T-helper 2 cell (primary cell): ENCODE data around the gene VMP1.
"Not testable (repeated sequence)": the region's sequence is repeated elsewhere in the genome, so short reads cannot be mapped to it uniquely, and the experiment has no call there.

Experiments used
- DNase-seq, 5 experiments: peaks; one replicate each; pipeline versions ENCODE4 v3.0.0 to v3.0.0-alpha.2; 2012 to 2022

Gene VMP1

DNA sequence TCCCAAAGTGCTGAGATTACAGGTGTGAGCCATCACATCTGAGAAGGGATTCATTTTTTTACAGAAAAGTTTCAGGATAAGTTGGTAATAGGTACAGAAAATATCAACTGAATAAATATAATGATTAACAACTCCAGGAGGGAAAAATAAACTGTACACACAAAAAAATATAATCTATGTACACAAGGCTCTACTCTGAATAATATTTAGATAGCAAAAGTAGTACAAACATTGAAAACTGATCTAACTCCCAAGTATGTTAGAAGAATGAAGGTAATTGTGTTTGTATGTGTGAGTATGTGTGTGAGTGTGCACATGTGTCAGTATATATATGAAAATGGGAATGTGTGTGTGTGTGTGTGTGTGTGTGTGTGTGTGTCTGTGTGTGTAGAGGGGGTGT, 164.9 kb downstream of the VMP1 start:
- DNase-seq, result no peak

DNA sequence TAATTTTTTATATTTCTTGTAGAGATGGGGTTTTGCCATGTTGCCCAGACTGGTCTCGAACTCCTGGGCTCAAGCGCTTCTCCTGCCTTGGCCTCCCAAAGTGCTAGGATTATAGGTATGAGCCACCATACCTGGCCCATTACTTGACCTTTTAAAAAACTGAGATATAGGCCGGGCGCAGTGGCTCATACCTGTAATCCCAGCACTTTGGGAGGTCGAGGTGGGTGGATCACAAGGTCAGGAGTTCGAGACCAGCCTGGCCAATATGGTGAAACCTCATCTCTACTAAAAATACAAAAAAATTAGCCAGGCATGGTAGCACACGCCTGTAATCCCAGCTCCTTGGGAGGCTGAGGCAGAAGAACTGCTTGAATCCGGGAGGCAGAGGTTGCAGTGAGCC, 166.0 kb downstream of the VMP1 start:
- DNase-seq, result not testable (repeated sequence)

DNA sequence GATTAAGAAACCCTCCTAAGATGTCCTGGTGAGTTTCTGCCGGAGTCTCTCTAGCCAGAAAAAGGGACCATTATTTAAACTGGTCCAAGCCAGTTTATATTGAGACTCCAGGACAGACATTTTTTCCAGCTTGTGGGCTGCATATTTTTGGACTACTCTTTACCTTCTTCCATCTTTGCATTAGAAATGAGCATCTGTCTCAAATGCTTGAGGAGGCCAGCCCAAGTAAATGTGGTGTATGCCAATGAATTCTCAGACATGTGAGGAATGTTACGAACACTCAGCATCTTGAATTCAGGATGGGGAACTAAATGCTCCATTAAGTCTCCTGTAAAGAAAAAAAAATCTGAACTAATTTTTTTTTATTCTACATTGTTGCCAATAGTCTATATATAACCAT, 166.9 kb downstream of the VMP1 start:
- DNase-seq, result no peak

DNA sequence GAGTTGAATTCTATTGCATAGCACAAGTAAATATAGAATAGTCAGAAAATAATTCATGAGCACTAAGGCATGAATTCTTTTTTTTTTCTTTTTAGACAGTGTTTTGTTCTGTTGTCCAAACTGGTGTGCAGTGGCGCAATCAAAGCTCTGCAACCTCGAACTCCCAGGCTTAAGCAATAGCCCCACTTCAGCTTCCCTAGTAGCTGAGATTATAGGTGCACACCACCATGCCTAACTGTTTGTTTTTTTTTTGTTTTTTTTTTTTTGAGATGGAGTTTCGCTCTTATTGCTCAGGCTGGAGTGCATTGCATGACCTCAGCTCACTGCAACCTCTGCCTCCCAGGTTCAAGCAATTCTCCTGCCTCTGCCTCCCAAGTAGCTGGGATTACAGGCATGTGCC, 168.7 kb downstream of the VMP1 start:
- no peak for DNase-seq

DNA sequence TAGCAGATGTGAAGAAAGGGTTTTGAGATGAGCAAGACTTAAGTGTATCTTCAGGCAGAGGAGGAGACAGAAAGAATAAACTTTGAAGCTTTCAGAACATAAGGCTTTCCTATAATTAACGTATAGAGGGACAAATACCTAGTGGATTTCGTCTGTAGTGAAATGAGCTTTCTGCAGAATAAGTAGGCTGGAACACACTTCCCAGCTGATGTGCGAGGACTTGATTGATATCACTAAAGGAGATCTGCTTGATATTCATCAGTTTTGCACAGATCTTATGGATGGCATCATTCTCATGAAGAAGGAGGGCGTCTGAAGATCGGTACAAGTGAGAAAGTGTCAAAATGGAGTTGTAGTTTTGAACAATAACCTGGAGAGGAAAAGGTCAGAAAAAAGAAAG, 170.5 kb downstream of the VMP1 start:
- no peak for DNase-seq

DNA sequence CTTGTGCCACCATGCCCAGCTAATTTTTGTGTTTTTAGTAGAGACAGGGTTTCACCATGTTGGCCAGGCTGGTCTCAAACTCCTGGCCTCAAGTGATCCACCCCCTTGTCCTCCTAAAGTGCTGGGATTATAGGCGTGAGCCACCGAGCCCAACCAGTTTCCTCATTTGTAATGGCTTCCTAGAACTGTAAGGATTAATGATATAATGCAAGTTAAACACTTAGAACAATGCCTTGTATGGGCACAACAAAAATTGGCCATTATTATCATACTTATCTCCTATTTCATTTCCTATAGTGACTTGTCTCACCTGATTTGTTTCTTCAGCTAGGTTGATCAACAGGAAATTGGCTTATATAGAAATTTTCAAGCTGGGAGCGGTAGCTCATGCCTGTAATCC, 171.2 kb downstream of the VMP1 start:
- no peak for DNase-seq

DNA sequence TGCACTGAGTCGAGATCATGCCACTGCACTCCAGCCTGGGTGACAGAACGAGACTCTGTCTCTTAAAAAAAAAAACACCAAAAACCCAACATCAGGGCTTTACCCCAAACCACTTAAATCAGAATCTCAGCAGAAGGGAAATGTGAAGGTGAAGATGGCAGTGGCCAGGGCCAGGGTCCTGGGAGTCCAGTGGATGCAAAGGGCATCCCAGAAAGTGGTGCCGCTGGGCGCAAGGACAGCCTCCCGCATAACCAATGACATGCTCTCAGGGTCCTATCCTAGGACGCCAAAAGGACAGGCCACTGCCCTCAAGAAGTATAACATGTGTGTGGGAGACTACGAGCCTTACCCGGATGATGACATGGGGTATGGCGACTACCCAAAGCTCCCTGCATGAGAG, 177.4 kb downstream of the VMP1 start:
- no peak for DNase-seq

DNA sequence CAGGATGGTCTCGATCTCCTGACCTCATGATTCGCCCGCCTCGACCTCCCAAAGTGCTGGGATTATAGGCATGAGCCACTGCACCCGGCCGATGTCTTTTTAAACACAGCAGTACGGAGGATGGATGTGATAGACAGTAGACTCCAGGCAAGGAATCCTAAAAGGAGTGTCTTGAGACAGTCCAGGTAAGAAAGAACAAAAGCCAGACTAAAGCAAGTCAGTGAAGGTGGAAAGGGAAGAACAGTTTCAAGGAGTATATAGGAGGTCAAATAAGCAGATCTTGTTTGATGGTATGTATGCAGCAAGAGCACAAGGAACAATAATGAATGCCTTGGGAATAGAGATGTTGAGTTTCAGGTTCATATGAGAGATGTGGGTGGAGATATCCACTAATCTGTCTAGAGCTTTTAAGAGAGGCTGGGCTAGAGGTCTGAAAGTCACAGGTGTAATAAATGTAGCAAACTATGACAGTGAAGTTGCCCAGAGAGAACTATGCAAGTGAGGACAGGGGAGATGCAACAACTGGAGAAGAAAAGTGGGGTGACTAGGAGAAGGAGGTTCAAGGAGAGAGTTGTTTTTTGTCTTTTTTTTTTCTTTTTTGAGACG, 180.8 kb downstream of the VMP1 start:
- no peak for DNase-seq

DNA sequence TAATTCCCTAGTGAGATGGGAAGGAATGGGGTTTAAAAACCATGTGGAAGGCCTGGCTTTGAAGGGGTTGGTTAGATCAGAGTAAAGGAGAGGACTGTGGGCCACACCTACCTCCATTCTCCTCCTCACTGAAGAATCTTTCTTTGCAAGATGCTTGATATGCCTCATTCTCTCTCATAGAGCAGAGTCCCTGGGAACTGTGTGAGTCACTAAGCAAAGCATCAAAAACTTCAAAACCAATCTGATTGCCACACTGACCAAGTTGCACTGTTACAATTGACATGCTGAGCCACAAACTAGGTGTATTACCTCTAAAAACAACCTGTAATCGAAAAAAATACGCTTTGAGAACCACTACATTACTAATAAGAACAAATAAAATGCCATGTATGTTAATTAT, 183.3 kb downstream of the VMP1 start:
- DNase-seq, result peak in 1 of 5 experiments; percentile 12
